Transverse colon (tissue), 3 donors: ENCODE data around the gene PLXDC2.

Source experiments
- CTCF ChIP-seq, 5 experiments: fragments of 200-600 bp in 3 of 5; fragments of 450-650 bp in 2 of 5; sonication (generic) in 3 of 5; IDR thresholded peaks; 1 replicate in 2 of 5; 2 replicates in 3 of 5; pipeline ENCODE4 v1.5.1; 2016 to 2017; ENCODE audit warnings: antibody characterized with exemption in 5 of 5, inconsistent platforms in 3 of 5, mild to moderate bottlenecking in 2 of 5, moderate library complexity in 1 of 5
- EP300 ChIP-seq: sonication (generic); formaldehyde crosslinking; IDR thresholded peaks from one replicate; pipeline ENCODE4 v1.6.1; 2017; ENCODE audit warnings: antibody characterized with exemption, low read depth
- POLR2A ChIP-seq: fragments of 450-650 bp; IDR thresholded peaks from one replicate; pipeline ENCODE4 v1.6.1; 2016; ENCODE audit warnings: antibody characterized with exemption, mild to moderate bottlenecking, moderate library complexity

GRCh38 chr10:19877466-19878255 lies 61.4 kb downstream of the PLXDC2 start:
- no peak for TF ChIP-seq CTCF (IDR thresholded peaks at IDR 0.05)
- TF ChIP-seq EP300: no peak
- no peak for TF ChIP-seq POLR2A
